ENCODE measurements around the gene C10orf71. TPM values are rescaled to one million over a fixed set of nuclear protein-coding genes. Genes with fewer than 3 reads are reported as not detected.

The C10orf71 gene
- polyA plus RNA-seq, 6 donors from 2014 or later: not detected

DNA sequence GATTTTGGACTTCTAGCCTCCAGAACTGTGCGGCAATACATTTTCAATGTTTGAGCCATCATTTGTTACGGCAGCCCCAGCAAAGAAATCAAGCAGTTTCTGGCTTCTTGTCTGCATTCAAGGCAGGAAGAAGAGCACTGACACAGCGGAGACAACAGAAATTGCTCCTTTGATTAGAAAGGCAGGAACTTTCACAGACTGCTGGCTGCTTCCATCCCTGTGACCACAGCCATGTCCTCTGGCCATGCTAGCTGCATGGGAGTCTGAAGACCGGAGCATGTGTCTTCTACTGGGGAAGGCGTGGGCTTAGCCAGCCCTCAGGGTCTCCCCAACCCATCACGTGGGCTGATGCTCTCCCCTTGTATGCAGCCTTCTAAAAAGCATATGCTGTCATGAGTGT, 19.1 kb downstream of the C10orf71 start:
- DNase-seq (no peak), ATAC-seq (ENCODE audit: low read depth in 2 of 2) (no peak)
- Mint-ChIP-seq H3K36me3 (no peaks in the 10 kb centered on the region), H3K4me3 (no peak overlapping the region), H3K27ac (no peak overlapping the region), H3K9me3 (peaks cover 0 to 6% (median 0%) of the 10 kb centered on the region in 7 donors), H3K27me3 (no peaks in the 10 kb centered on the region), H3K4me1 (peaks cover 0 to 6% (median 0%) of the 10 kb centered on the region in 3 donors)

DNA sequence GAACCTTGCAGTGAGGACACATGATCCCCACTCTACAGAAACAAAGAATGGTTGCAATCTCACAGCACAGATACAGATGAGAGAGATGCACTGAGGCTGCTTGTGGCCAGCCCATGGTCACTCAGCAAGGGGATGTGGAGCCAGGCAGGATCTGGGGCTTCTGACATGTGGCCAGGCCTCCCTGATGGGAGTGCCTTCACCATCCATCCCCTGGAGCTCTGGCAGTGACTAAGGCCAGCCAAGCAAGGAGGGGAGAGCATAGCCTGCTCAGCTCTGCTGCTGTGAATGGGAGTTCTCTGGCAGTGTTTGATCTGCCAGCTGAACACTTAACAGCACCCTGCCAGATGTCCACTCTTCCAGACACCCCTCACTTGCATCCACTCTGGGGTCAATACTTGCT, 19.8 kb downstream of the C10orf71 start:
- Mint-ChIP-seq H3K4me1 (peaks cover 0 to under 1% (median 0%) of the 10 kb centered on the region in 3 donors), H3K9me3 (no peaks in the 10 kb centered on the region)

DNA sequence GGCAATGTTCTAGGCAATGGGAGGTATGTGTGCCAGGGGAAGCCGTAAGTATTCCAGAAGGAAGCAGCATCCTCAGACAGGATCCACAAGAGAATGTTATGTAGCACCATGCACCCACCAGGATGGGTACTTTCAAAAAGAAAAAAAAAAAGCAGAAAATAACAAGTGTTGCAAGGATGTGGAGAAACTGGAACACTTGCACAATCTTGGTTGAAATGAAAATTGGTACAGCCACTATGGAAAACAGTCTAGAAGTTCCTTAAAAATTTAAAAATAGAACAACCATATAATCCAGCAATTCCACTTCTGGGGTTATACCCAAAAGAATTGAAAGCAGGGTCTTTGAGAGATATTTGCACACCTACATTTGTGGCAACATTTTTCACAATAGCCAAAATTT, 20.2 kb downstream of the C10orf71 start:
- Mint-ChIP-seq H3K27me3 (peaks cover 0 to 4% (median 0%) of the 10 kb centered on the region in 3 donors), H3K4me1 (no peaks in the 10 kb centered on the region), H3K36me3 (no peaks in the 10 kb centered on the region), H3K9me3 (no peaks in the 10 kb centered on the region), H3K27ac (no peak overlapping the region), H3K4me3 (no peak overlapping the region)
- ATAC-seq (ENCODE audit: low read depth in 2 of 2): no peak
- no peak for DNase-seq

More for the DNA sequence above, 19.8 kb downstream of the C10orf71 start:
- Mint-ChIP-seq H3K27me3 (peaks cover 0 to 3% (median 0%) of the 10 kb centered on the region in 3 donors), H3K36me3 (no peaks in the 10 kb centered on the region), H3K27ac (no peak overlapping the region), H3K4me3 (no peak overlapping the region)
- ATAC-seq (ENCODE audit: low read depth in 2 of 2) (no peak), DNase-seq (no peak)

DNA sequence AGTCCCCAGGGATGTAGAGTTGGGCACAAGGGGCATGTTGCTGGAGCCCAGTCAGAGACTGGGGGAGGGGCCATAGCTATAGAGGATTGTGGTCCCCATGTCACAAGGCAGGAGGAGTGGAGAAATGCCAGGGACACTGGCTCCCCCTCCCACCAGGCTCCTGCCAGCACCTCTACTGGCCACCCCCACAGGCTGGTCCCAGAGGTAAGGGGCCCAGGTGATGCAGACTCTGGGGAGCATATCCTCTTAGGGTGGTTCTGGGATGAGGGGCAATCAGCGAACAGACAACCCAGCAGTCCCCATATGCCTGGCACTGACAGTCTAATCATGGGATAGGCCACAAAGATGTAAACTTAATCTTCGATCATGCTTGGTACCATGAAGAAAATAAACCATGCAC, 21.2 kb downstream of the C10orf71 start:
- Mint-ChIP-seq H3K27ac (peak overlapping the region in 1 of 6 donors; percentile 58), H3K4me1 (no peaks in the 10 kb centered on the region), H3K36me3 (no peaks in the 10 kb centered on the region), H3K27me3 (peaks cover 0 to 4% (median 0%) of the 10 kb centered on the region in 3 donors), H3K4me3 (no peak overlapping the region), H3K9me3 (no peaks in the 10 kb centered on the region)
- ATAC-seq (ENCODE audit: low read depth in 2 of 2) (no peak), DNase-seq (no peak)

DNA sequence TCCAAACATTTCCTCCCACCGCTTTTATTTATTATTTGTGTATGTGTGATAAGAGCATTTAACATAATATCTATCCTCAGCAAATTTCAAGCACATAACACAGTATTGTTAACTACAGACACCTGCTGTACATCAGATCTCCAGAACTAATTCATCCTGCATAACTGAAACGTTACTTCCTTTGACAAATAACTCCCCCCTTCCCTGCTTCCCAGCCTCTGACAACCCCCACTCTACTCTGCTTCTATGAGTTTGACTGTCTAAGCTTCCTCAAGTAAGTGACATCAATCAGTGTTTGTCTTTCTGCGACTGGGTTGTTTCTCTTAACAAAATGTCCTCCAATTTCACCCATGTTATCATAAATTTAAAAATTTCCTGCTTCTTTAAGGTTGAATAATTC, 22.1 kb downstream of the C10orf71 start:
- no peaks in the 10 kb centered on the region for H3K36me3 Mint-ChIP-seq
- no peaks in the 10 kb centered on the region for H3K4me1 Mint-ChIP-seq
- H3K27ac Mint-ChIP-seq: peak overlapping the region in 1 of 6 donors; percentile 9
- no peak overlapping the region for H3K4me3 Mint-ChIP-seq
- peaks cover 0 to 4% (median 0%) of the 10 kb centered on the region in 3 donors for H3K27me3 Mint-ChIP-seq
- H3K9me3 Mint-ChIP-seq: no peaks in the 10 kb centered on the region
- ATAC-seq (ENCODE audit: low read depth in 2 of 2) (no peak), DNase-seq (no peak)

DNA sequence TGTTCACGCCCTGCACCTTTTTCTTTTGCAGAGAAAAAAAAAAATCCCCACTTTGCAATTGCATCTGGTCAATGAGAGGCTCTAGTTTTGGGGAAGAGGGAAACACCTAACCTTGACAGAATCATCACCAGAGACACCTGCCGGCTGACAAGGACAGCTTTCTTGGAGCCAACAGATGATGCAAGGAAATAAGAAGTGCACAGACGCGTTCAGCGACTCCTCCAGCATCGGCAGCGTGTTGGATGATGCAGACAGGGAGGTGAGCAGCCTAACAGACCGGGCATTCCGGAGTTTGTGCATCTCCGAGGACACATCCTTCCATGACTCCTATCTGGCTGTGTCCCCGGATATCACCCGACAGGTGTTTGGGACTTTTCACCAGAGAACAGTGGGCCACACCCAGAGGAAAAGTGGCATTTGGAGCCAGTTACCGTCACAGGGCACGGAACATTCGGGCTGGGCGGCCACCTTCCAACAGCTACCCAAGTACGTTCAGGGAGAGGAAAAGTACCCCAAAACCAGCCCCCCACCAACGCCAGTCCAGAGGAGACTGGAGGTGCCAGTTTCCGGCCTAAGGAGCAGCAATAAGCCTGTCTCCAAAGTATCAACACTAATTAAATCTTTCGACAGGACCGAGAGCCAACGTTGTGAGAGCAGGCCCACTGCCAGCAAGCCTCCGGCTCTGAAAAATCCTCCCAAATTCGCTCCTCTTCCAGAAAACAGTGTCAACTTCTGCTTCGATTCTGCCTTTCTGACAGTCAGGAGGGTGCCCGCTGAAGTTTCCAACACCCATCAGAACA, 23.6 kb downstream of the C10orf71 start:
- DNase-seq: no peak
- H3K36me3 Mint-ChIP-seq: no peaks in the 10 kb centered on the region
- no peaks in the 10 kb centered on the region for H3K9me3 Mint-ChIP-seq
- no peak overlapping the region for H3K27ac Mint-ChIP-seq
- peaks cover 0 to 8% (median 4%) of the 10 kb centered on the region in 3 donors for H3K27me3 Mint-ChIP-seq
- H3K4me1 Mint-ChIP-seq: no peaks in the 10 kb centered on the region
- H3K4me3 Mint-ChIP-seq: peak overlapping the region in 1 of 8 donors; percentile 45
- ATAC-seq (ENCODE audit: low read depth in 2 of 2): no peak

DNA sequence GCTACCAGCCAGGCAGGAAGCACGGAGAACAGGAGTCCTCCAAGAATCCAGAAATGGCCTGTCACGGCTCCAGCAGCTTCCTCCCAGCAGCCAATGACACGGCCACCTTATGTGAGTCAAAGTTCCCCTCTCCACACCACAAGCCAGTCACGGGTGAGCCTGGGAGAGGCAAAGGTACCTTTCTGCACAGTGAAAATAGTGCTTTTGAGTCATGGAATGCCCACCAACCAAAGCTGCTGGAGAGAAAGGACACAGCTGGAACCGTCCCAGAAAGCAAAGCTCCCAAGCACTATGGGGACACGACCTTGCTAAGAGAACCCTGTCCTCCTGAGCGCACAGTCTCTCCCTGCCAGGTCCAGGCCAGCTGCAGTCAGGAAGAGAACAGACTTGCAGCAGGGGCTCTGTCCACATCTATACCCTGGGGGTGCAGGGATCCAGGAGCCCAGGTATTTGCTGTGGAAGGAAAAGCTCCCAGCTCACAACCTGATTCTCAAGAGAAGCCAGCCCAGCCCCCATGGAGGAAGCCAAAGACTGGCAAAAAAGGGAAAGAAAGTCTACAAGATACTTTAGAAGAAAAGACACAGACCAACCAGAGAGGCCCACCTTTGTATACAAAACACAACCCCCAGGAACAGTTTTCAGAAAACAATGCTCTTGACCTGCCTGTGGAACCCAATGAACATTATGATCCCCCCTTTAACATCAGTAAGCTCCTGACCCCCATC, 24.4 kb downstream of the C10orf71 start:
- H3K4me1 Mint-ChIP-seq: no peaks in the 10 kb centered on the region
- peaks cover 0 to 8% (median 4%) of the 10 kb centered on the region in 3 donors for H3K27me3 Mint-ChIP-seq
- peak overlapping the region in 1 of 8 donors; percentile 45 for H3K4me3 Mint-ChIP-seq
- ATAC-seq (ENCODE audit: low read depth in 2 of 2): no peak
- no peak for DNase-seq
- H3K27ac Mint-ChIP-seq: peak overlapping the region in 1 of 6 donors; percentile 90
- H3K36me3 Mint-ChIP-seq: no peaks in the 10 kb centered on the region
- H3K9me3 Mint-ChIP-seq: no peaks in the 10 kb centered on the region

DNA sequence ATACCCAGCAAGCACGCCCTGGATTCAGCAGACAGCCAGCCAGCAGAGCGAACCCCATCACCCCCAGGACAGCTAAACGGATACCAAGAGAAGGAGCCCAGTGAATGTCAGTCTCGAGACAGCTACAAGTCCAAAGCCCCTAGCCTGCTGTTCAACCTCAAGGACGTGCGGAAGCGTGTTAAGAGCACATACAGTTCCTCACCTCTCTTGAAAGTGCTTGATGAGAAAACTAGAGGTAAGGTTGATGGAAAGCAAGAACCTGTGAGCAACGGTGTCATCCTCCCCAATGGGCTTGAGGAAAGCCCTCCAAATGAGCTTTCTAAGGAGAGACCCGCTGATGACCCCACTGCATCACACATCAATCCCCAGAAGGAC, 24.9 kb downstream of the C10orf71 start:
- H3K4me1 Mint-ChIP-seq: no peaks in the 10 kb centered on the region

DNA sequence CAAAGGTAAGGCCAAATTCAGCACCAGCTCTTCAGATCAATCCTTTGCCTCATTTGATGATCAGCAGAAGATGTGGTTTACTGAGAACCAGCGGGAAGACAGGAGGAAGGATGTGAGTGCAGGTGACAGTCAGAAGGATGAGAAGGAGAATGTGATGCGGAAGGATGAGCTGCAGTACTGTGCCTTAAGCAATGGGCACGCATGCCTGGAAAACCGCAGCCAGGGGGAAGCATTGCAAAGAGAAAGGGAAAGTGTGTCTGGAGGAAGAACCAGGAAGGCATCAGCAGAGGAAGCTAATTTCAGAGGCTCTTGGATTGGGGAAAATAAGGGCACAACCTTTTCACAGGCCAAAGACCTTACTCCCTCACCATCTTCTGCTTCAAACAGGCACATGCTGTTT, 25.7 kb downstream of the C10orf71 start:
- no peak for ATAC-seq (ENCODE audit: low read depth in 2 of 2)
- Mint-ChIP-seq H3K9me3 (no peaks in the 10 kb centered on the region), H3K4me3 (peak overlapping the region in 1 of 8 donors; percentile 24), H3K27ac (peak overlapping the region in 2 of 6 donors; percentile 40 to 65), H3K36me3 (no peaks in the 10 kb centered on the region), H3K27me3 (peaks cover 0 to 8% (median 8%) of the 10 kb centered on the region in 3 donors), H3K4me1 (no peaks in the 10 kb centered on the region)
- DNase-seq: no peak

More for the DNA sequence above, 24.9 kb downstream of the C10orf71 start:
- Mint-ChIP-seq H3K4me3 (no peak overlapping the region), H3K9me3 (no peaks in the 10 kb centered on the region), H3K36me3 (no peaks in the 10 kb centered on the region), H3K27ac (peak overlapping the region in 1 of 6 donors; percentile 90), H3K27me3 (peaks cover 0 to 8% (median 7%) of the 10 kb centered on the region in 3 donors)
- DNase-seq (no peak), ATAC-seq (ENCODE audit: low read depth in 2 of 2) (no peak)

DNA sequence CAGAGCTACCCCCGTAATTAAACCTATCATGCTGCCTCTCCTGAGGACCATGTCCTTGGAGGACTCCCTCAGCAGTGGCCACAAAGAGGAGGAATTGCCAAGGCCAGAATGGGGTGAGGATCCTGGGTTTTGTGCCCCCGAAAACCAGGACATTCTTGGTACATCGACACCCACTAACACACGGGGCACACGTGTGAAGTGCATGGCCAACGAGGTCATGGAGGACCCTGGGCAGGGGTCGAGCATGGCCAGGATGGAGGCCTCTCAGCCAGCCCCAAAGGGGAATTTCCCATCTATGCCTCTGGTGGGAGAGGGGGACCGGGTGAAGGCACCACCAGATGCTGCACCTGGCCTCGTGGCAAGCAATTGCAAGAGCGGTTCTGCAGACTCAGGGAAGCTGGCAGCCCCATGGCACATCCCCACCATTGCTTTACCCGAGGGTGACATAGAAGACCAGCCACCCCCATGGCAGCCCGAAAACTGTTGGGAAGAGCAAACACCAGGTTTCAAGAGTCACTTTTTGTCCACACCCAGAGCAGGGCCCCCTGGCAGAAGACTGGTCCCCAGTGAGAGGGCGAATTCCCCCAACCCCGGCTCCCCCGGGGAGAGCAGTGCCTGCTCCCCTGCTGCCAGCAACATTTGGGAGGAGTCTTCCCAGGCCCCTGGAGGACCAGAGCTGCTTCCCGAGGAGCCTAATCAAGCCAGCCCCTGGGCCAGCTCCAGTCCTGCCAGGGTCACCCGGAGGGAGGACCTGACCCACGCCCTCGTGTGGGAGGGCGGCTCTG, 26.4 kb downstream of the C10orf71 start:
- Mint-ChIP-seq H3K4me1 (no peaks in the 10 kb centered on the region), H3K4me3 (peak overlapping the region in 1 of 8 donors; percentile 24), H3K9me3 (no peaks in the 10 kb centered on the region), H3K27me3 (peaks cover 0 to 10% (median 8%) of the 10 kb centered on the region in 3 donors), H3K27ac (no peak overlapping the region), H3K36me3 (no peaks in the 10 kb centered on the region)
- ATAC-seq (ENCODE audit: low read depth in 2 of 2) (no peak), DNase-seq (no peak)

DNA sequence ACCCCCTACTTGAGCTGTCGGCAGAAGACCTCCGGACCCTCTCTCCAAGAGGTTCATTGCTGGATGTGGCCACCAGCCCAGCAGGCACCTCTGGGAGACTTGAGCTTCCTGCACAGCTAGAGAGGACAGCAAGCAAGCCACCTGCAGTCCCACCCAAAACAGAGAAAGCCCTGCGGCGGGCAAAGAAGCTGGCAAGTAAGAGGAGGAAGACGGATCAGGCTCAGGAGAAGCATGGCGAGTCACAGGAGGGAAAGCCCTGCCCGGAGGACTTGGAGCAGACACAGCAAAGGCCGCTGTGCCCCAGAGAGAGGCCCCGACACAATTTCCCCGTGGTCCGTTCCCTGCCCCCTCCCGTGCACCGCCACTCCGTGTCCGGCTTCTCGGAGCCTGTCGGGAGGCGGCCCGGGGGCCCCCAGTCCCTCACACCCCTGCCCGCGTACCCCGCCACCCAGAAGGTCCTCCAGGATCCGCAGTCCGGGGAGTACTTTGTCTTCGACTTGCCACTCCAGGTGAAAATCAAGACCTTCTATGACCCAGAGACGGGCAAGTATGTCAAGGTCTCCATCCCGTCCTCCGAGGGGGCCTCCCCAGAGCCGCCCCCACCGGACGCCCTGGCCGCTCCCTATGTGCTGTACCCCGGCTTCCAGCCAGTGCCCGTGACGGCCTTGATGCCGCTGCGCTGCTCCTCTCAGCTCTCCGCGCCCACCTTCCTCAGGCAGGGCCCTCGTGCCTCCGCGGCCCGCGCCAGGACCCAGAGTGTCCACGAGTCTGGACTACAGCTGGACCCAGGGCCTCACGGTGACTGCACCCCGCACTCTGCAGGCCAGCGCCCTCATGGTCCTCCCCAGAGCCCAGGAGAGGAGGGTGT, 27.2 kb downstream of the C10orf71 start:
- Mint-ChIP-seq H3K4me1 (no peaks in the 10 kb centered on the region), H3K9me3 (no peaks in the 10 kb centered on the region), H3K4me3 (no peak overlapping the region), H3K27ac (no peak overlapping the region), H3K27me3 (peaks cover 0 to 16% (median 8%) of the 10 kb centered on the region in 3 donors), H3K36me3 (no peaks in the 10 kb centered on the region)
- DNase-seq (no peak), ATAC-seq (ENCODE audit: low read depth in 2 of 2) (no peak)

DNA sequence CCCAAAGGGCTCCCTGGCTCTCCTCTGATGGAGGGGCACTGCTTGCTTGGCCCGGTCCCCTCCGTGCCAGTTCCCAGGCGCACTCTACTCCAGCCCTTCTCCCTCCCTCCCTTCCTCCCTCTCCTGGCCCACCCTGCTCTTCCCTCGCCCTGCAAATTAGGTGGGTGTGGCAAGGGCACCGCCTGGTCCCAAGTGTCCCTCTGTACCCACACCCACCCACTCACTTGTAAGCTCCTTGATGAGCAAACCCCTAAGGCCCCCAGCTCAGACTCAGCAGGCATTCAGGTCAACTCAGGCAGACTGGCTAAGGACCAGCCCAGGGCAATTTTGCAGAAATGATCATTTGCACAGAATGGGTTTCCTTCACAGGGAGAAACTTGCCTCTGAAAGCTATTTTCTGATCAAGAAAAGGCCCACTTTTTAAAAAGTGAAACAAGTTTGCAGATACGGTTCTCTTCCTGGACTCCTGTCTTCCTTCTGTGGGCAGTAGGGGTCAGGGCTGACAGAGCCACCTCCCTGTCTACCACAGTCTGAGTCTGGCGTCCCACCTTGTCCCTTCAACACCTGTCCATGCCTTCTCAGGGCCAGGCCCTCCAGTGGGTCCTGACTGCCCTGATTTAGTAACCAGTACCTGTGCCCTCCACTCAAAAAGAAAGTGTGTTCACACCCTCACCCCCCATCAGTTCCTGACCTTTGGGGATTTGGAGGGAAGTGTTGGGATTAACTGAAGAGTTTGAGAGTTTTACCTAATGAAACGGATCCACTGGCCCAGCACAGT, 28.3 kb downstream of the C10orf71 start:
- DNase-seq: no peak
- Mint-ChIP-seq H3K9me3 (no peaks in the 10 kb centered on the region), H3K27ac (peak overlapping the region in 1 of 6 donors; percentile 33), H3K4me3 (peak overlapping the region in 1 of 8 donors; percentile 35), H3K4me1 (no peaks in the 10 kb centered on the region), H3K27me3 (peaks cover 0 to 16% (median 8%) of the 10 kb centered on the region in 3 donors), H3K36me3 (no peaks in the 10 kb centered on the region)
- ATAC-seq (ENCODE audit: low read depth in 2 of 2): no peak

Data from naive B cell (primary cell).